Right ventricle myocardium superior (tissue), 1 donor: Measurements from ENCODE around the gene KRTAP9-9. TPM values are rescaled to one million over a fixed set of nuclear protein-coding genes. Genes with fewer than 3 reads are reported as not detected.
"Not testable (repeated sequence)": the region's sequence is repeated elsewhere in the genome, so short reads cannot be mapped to it uniquely, and the experiment has no call there.

Experiments used
- ATAC-seq: fragments of 200-7000 bp; cut with Tn5 transposase; one replicate; pipeline ENCODE4 v1.9.1; 2020; ENCODE audit warnings: mild to moderate bottlenecking; ENCODE audit not compliant: poor library complexity
- DNase-seq: peaks from one replicate; pipeline ENCODE4 v3.0.0-alpha.2; 2020
- intact Hi-C: fragments of 100-400 bp; cut with DNase I; formaldehyde crosslinking; loops from one replicate; pipeline ENCODE4 v1.11.2; 2022
- long read RNA-seq: library from polyadenylated mRNA; unstranded; transcript quantifications from one replicate; pipeline ENCODE4 v2.0.0, GENCODE V29; 2021
- total RNA-seq: library from RNA; stranded (reverse); fragmentation: NEBNext Ultra II Directional; extraction: Animal tissue kit (Norgen Biotek cat#: 25700); gene quantifications from one replicate; pipeline ENCODE4 v1.2.1, GENCODE V29; 2021
- donor health status: DM: no; HTN: yes; CAD: no; lungs with severe emphysema.

The KRTAP9-9 gene
- not detected for total RNA-seq
- long read RNA-seq = 0 reads

- intact Hi-C loops, DNase-seq, ATAC-seq: not testable (repeated sequence)
Observed at GRCh38 chr17:41255381-41256290, at the start of gene KRTAP9-9. KRTAP9-9 (plus strand) TSS chr17:41255384.

- intact Hi-C loops = no loop called here
- ATAC-seq (no peak), DNase-seq (no peak)
Observed at GRCh38 chr17:41211845-41212466, 43.2 kb upstream of the KRTAP9-9 start.

- intact Hi-C loops = no loop called here
- DNase-seq (no peak), ATAC-seq (no peak)
Observed at GRCh38 chr17:41212524-41213169, 42.5 kb upstream of the KRTAP9-9 start.

GRCh38 chr17:41215681-41216080 lies 39.5 kb upstream of the KRTAP9-9 start:
- no peak for ATAC-seq
- intact Hi-C loops = no loop called here

GRCh38 chr17:41223821-41224220 lies 31.4 kb upstream of the KRTAP9-9 start:
- ATAC-seq = no peak
- DNase-seq = no peak
- intact Hi-C loops = no loop called here

More at GRCh38 chr17:41215681-41216080, 39.5 kb upstream of the KRTAP9-9 start:
- DNase-seq = no peak

- intact Hi-C loops = no loop called here
- DNase-seq = no peak
- ATAC-seq = no peak
Observed at GRCh38 chr17:41226051-41226450, 29.1 kb upstream of the KRTAP9-9 start.

- ATAC-seq, DNase-seq, intact Hi-C loops: not testable (repeated sequence)
Observed at GRCh38 chr17:41226598-41227095, 28.5 kb upstream of the KRTAP9-9 start, which contains the start of gene KRTAP9-2. KRTAP9-2 (plus strand) TSS chr17:41226648; CDS start chr17:41226655, 7 bp downstream.

GRCh38 chr17:41230094-41230493 lies 25.1 kb upstream of the KRTAP9-9 start:
- no peak for DNase-seq
- intact Hi-C loops = no loop called here
- ATAC-seq = no peak

GRCh38 chr17:41231731-41232130 lies 23.5 kb upstream of the KRTAP9-9 start:
- DNase-seq (no peak), ATAC-seq (no peak)
- intact Hi-C loops = no loop called here

- ATAC-seq, intact Hi-C loops, DNase-seq: not testable (repeated sequence)
Observed at GRCh38 chr17:41232399-41233105, 22.6 kb upstream of the KRTAP9-9 start, which contains the start of gene KRTAP9-3. KRTAP9-3 (plus strand) TSS chr17:41232449; CDS start chr17:41232502, 53 bp downstream.

- DNase-seq, intact Hi-C loops, ATAC-seq: not testable (repeated sequence)
Observed at GRCh38 chr17:41237116-41237515, 18.1 kb upstream of the KRTAP9-9 start.

GRCh38 chr17:41237949-41238437 lies 17.2 kb upstream of the KRTAP9-9 start, which contains the start of gene KRTAP9-8:
KRTAP9-8 (plus strand) TSS chr17:41237999; CDS start chr17:41238052, 53 bp downstream.
- intact Hi-C loops, DNase-seq, ATAC-seq: not testable (repeated sequence)

GRCh38 chr17:41246995-41247787 lies 8.0 kb upstream of the KRTAP9-9 start:
- DNase-seq, intact Hi-C loops, ATAC-seq: not testable (repeated sequence)

- DNase-seq, intact Hi-C loops, ATAC-seq: not testable (repeated sequence)
Observed at GRCh38 chr17:41249637-41250240, 5.4 kb upstream of the KRTAP9-9 start, which contains the start of gene KRTAP9-4. KRTAP9-4 (plus strand) TSS chr17:41249687; CDS start chr17:41249721, 34 bp downstream.

- DNase-seq = no peak
- intact Hi-C loops = no loop called here
- no peak for ATAC-seq
Observed at GRCh38 chr17:41251261-41251660, 3.9 kb upstream of the KRTAP9-9 start.

- intact Hi-C loops = no loop called here
- ATAC-seq (no peak), DNase-seq (no peak)
Observed at GRCh38 chr17:41254861-41255260, 323 bp upstream of the KRTAP9-9 start.

GRCh38 chr17:41256291-41256685 lies 1.1 kb downstream of the KRTAP9-9 start:
- no peak for DNase-seq
- intact Hi-C loops = no loop called here
- ATAC-seq = no peak
